Activated CD4-positive, alpha-beta memory T cell treated with anti-CD3 and anti-CD28 coated beads for 36 hours (primary cell): ENCODE measurements around the gene HAND2. TPM values are rescaled to one million over a fixed set of nuclear protein-coding genes. Genes with fewer than 3 reads are reported as not detected.

ENCODE experiments used
- CTCF ChIA-PET: fragments of 350-600 bp; sonication (Branson Sonifier 250); formaldehyde crosslinking; loops from one replicate; lab custom pipeline; 2021; ENCODE audit warnings: antibody characterized with exemption, inconsistent platforms; lab: Charles Lee
- POLR2A ChIA-PET: fragments of 350-600 bp; sonication (Branson Sonifier 250); formaldehyde crosslinking; loops from one replicate; lab custom pipeline; 2021; ENCODE audit warnings: antibody characterized with exemption; lab: Charles Lee
- DNase-seq: peaks from one replicate; pipeline ENCODE4 v3.0.0-alpha.2; 2020
- H3K27ac Mint-ChIP-seq: one replicate; pipeline ENCODE4 v1.8.0; 2021; ENCODE audit warnings: mixed read lengths
- H3K27me3 Mint-ChIP-seq: one replicate; pipeline ENCODE4 v1.8.0; 2021; ENCODE audit warnings: mixed read lengths
- H3K36me3 Mint-ChIP-seq: one replicate; pipeline ENCODE4 v1.8.0; 2021; ENCODE audit warnings: mixed read lengths
- H3K4me1 Mint-ChIP-seq: one replicate; pipeline ENCODE4 v1.8.0; 2021; ENCODE audit warnings: low read depth, mixed read lengths
- H3K4me3 Mint-ChIP-seq: one replicate; pipeline ENCODE4 v1.8.0; 2021; ENCODE audit warnings: mild to moderate bottlenecking, mixed read lengths
- H3K9me3 Mint-ChIP-seq: one replicate; pipeline ENCODE4 v1.8.0; 2021; ENCODE audit warnings: mixed read lengths
- intact Hi-C: fragments of 100-400 bp; cut with micrococcal nuclease; formaldehyde crosslinking; loops from one replicate; pipeline ENCODE4 v1.15.1; 2023
- total RNA-seq, 2 experiments: library from RNA; stranded (reverse); gene quantifications; one replicate each; pipeline ENCODE4 v1.2.3, GENCODE V29; 2021

HAND2 gene
- total RNA-seq, 2 experiments from 2014 or later, result not detected

DNA sequence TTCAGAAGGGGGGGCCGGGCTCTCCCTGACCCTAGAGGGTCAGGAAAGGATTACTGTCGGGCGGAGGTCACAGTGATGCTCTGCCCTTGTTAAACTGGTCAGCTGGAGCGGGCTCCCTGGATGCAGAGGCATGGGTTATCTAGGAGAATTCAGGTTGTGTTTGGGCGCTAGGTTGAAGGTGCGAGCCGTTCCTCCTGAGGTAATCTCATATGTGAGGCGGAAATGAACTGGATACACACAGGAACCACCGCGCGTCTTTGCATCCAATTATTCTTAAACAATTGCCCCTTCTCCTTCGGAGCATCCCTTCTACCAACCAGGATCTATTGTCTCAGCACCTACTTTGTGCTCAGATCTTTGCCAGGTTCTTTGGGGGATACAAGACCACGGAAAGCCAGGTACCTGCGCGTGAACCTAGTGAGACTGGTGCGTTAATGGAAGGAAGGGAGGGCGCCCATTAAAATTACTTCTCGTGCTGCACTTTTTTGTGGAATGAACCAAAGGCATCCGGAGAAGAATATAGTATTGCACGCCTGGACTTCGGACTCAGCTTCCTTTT lies 28.4 kb downstream of the HAND2 start:
- H3K36me3 Mint-ChIP-seq, result peaks cover 12% of the 10 kb centered on the region
- H3K27ac Mint-ChIP-seq, result no peak overlapping the region
- H3K27me3 Mint-ChIP-seq, result peaks cover 67% of the 10 kb centered on the region
- H3K4me3 Mint-ChIP-seq, result no peak overlapping the region
- DNase-seq, result no peak
- ChIA-PET POLR2A (no interaction called here), CTCF (no interaction called here)
- peaks cover 12% of the 10 kb centered on the region for H3K4me1 Mint-ChIP-seq
- peaks cover 1% of the 10 kb centered on the region for H3K9me3 Mint-ChIP-seq
- intact Hi-C loops, result no loop called here

DNA sequence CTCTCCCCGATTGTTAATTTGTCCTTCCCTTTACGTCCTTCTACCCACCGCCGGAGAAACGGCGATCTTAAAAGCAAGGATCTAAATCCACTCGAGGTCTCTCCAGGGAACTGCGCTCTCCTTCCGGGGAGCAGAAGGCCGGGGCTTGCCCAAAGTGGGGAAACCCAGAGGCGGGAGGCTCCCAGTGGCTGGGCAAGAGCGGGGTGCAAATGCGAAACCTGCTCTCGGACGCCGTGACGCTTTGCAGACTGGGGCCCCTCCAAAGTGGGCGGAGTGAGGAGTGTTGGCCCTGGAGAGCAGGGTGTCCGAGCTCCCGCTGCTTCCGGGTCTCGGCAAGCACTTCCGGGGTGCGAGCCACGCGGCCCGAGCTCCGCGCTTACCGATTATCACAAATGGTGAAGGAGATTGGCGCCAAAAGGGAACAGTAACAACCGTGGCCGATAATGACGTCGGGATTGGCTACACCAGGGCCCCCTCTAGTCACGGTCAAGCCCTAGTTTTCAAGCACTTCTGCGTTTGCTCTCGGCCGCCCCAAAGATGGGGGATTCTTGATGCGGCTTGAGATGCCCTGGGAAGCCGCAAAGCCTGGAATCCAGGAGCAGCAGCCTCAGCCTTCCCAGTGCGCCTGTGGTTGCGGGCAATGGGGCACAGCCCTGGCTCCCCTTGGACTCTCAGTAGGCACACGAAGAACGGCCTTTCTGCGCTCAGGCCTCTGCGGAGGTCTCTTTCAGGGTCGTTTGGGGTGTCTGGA lies 29.0 kb downstream of the HAND2 start:
- peaks cover 12% of the 10 kb centered on the region for H3K36me3 Mint-ChIP-seq
- H3K27ac Mint-ChIP-seq, result no peak overlapping the region
- peaks cover 12% of the 10 kb centered on the region for H3K4me1 Mint-ChIP-seq
- peaks cover 66% of the 10 kb centered on the region for H3K27me3 Mint-ChIP-seq
- ChIA-PET POLR2A (no interaction called here), CTCF (no interaction called here)
- H3K9me3 Mint-ChIP-seq, result peaks cover 1% of the 10 kb centered on the region
- intact Hi-C loops, result no loop called here
- DNase-seq, result no peak
- no peak overlapping the region for H3K4me3 Mint-ChIP-seq

DNA sequence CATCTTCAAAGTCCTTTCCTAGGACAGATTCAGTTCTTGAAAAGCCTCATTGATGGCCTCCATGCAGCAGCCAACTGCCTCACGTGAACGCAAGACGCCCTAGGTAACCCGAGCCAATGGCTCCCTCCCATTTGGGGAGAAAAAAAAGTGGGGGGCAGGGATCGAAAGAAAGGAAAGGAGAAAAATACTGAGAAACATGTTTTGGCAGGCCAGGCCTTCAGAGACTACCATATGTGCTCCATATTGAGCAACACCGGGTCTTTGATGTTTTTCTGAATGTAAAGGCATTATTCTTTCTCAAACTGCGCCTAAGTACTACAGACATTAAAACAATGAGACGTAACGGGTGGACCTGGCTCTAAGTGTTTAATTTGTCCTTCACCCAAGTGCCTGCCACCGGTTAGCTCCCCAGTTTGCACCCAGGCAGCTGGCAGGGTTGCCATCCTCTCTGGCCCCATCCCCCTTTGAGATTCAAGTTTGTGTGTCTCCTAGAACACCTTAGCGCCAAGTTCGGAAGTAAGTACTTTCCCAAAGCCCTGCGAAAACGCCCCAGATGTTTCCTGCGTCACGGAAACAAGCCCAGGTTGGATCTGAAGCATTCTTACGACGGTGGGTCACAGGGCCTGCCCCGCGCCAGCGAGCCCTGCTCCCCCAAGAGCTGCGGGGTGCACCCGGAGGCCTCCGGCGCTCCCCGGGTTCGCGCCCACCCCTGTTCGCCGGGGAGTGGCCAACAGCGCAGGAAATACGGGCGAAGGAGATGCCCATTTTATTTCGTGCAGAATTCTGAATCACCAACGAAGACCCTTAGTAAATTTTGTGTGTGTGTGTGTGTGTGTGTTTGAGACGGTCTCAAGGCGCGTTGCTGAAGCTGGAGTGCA lies 30.1 kb downstream of the HAND2 start:
- H3K4me3 Mint-ChIP-seq, result peak overlapping the region; percentile 13
- H3K9me3 Mint-ChIP-seq, result peaks cover 1% of the 10 kb centered on the region
- peaks cover 8% of the 10 kb centered on the region for H3K4me1 Mint-ChIP-seq
- intact Hi-C loops, result no loop called here
- CTCF ChIA-PET, result no interaction called here
- H3K27ac Mint-ChIP-seq, result no peak overlapping the region
- no peak for DNase-seq
- POLR2A ChIA-PET, result no interaction called here
- H3K36me3 Mint-ChIP-seq, result peaks cover 12% of the 10 kb centered on the region
- H3K27me3 Mint-ChIP-seq, result peaks cover 59% of the 10 kb centered on the region

DNA sequence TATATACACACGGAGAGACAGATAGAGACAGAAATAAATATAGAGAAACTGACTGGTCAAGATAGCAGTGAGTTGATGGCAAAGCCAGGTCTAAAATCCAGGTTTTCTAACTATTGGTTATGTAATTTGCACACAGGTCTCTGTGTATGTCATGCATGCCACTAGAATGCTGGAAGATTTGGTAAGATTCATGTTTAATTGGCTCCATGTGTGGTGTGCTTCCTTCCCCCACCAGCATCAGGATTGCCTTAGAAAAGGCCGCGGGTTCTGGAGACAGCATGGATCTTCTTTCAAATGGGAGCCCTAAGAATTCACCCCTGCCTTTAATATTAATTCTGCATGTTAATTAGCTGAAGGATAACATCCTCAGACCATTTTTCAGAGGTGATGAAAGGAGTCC lies 31.3 kb downstream of the HAND2 start:
- H3K27me3 Mint-ChIP-seq, result peaks cover 49% of the 10 kb centered on the region
- ChIA-PET POLR2A (interaction anchor here (0.6 kb wide), 1 partner anchor 830 kb away, joined by 3 read pairs; no protein-coding TSS in a partner anchor), CTCF (no interaction called here)
- H3K9me3 Mint-ChIP-seq, result peaks cover 1% of the 10 kb centered on the region
- no peak overlapping the region for H3K4me3 Mint-ChIP-seq
- intact Hi-C loops, result no loop called here
- H3K27ac Mint-ChIP-seq, result no peak overlapping the region
- no peak for DNase-seq
- H3K4me1 Mint-ChIP-seq, result peaks cover 18% of the 10 kb centered on the region
- H3K36me3 Mint-ChIP-seq, result peaks cover 12% of the 10 kb centered on the region

DNA sequence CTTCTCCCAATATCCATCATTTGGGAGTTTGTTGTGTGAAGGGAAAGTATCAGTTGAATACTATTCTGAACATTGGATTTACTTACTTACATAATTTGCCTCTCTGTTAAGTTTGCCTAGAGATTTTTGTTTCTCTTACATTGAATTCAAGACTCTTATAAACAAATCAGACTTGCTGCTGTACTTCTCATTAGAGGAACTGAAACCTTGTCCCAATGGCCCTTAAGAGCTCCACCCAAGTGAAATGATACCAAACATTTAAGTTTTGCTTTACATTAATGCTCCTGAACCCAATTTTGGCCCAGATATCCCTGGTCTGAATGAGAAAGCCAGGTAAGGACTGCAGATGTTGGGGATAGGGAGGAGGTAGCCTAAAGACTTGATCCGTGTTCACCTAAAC lies 32.0 kb downstream of the HAND2 start:
- intact Hi-C loops, result no loop called here
- Mint-ChIP-seq H3K4me1 (peaks cover 18% of the 10 kb centered on the region), H3K9me3 (peaks cover 1% of the 10 kb centered on the region), H3K4me3 (no peak overlapping the region), H3K36me3 (peaks cover 12% of the 10 kb centered on the region), H3K27ac (no peak overlapping the region), H3K27me3 (peaks cover 46% of the 10 kb centered on the region)
- ChIA-PET CTCF (interaction anchor here (1.0 kb wide), 1 partner anchor 78 kb away, joined by 3 read pairs; no protein-coding TSS in a partner anchor), POLR2A (no interaction called here)
- no peak for DNase-seq

DNA sequence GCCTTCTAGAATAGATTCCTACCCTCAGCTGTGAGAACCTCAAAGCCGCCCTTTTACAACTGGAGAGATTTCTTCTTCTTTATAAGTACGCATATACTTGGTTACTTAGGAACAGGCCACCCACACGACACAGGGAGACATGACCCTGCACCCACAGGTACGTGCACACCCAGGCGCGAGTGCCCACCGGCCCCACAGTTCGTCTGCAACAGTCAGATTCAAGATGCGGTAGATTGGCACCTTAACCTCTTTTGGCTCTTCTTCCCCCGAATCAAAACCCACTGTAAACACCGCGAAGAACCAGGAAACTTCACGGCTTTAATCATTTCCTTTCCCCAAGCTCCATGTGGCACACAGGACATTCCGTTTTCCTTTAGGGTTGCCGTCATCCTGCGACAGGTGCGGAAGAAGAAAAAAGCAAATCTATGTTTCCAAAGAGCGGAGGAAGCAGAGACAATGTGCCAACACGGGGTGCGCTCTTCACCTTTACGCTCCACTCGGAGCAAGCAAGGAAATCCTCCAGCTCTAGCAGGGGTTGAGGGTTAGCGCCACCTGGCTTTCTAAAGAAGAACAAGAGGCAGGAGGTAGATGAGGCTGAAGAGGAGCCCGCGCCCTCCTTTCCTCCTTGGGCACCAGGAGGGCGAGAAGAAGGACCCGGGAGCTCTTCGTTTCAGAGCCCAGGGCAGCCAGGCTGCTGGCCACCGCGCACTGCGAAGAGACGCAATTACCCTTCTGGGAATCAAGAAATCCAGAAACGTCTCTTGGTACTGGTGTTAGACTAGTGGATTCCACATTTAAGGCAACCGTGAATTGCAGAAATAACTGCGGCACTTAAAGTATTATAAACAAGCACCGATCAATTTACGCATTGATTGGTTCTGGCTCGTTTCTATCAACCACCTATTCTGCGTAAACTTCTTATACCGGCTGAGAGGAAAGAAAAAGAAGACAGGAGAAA lies 35.7 kb downstream of the HAND2 start:
- intact Hi-C loops, result loop anchor here (1.0 kb wide), 5 partner anchors 74 to 481 kb away; partner anchors contain the start of gene HMGB2
- peaks cover 21% of the 10 kb centered on the region for H3K27me3 Mint-ChIP-seq
- no peaks in the 10 kb centered on the region for H3K36me3 Mint-ChIP-seq
- H3K4me1 Mint-ChIP-seq, result peaks cover 14% of the 10 kb centered on the region
- CTCF ChIA-PET, result interaction anchor here (0.5 to 2.2 kb wide), 15 partner anchors 9 to 718 kb away, joined by 3 to 41 read pairs (median 4); no protein-coding TSS in a partner anchor
- no peak overlapping the region for H3K27ac Mint-ChIP-seq
- peak; percentile 72 for DNase-seq
- H3K9me3 Mint-ChIP-seq, result no peaks in the 10 kb centered on the region
- POLR2A ChIA-PET, result no interaction called here
- H3K4me3 Mint-ChIP-seq, result peak overlapping the region; percentile 77

DNA sequence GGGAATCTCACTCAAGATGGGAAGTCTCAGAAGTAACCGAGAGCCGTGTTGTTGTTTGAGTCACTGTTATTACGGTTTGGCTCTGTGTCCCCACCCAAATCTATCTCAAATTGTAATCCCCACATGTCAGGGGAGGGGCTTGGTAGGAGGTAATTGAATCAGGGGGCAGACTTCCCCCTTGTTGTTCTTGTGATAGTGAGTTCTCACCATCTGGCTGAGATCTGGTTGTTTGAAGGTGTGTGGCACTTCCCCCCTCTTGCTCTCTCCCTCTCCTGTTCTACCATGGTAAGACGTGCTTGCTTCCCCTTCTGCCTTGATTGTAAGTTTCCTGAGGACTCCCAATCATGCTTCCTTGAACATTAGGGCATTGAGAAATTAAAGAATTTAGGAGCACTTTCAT lies 37.0 kb downstream of the HAND2 start:
- Mint-ChIP-seq H3K36me3 (no peaks in the 10 kb centered on the region), H3K27me3 (peaks cover 18% of the 10 kb centered on the region), H3K27ac (no peak overlapping the region), H3K4me1 (peaks cover 14% of the 10 kb centered on the region), H3K4me3 (no peak overlapping the region), H3K9me3 (no peaks in the 10 kb centered on the region)
- no peak for DNase-seq
- POLR2A ChIA-PET, result no interaction called here
- CTCF ChIA-PET, result interaction anchor here (2.2 kb wide), 1 partner anchor 73 kb away, joined by 41 read pairs; no protein-coding TSS in a partner anchor
- intact Hi-C loops, result no loop called here

DNA sequence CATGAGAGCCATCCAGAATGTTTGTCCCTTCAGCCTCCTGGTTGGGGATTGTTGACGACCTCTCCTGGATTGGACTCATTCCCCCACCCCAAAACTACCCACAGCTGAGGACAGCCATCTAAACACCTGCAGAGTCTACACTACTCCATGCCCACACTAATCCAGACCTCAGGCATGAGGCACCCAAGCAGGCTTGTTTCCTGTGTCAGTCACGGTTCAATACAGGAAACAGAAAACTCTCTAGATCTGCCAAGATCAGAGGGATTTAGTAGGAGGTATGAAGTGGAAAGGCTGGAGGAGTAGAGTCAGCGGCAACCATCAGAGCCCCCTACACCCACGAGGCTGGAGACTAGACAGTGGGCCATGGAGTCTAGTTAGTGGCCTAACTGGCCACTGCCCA lies 37.7 kb downstream of the HAND2 start:
- H3K36me3 Mint-ChIP-seq, result no peaks in the 10 kb centered on the region
- CTCF ChIA-PET, result interaction anchor here (1.4 kb wide), 1 partner anchor 72 kb away, joined by 4 read pairs; no protein-coding TSS in a partner anchor

DNA sequence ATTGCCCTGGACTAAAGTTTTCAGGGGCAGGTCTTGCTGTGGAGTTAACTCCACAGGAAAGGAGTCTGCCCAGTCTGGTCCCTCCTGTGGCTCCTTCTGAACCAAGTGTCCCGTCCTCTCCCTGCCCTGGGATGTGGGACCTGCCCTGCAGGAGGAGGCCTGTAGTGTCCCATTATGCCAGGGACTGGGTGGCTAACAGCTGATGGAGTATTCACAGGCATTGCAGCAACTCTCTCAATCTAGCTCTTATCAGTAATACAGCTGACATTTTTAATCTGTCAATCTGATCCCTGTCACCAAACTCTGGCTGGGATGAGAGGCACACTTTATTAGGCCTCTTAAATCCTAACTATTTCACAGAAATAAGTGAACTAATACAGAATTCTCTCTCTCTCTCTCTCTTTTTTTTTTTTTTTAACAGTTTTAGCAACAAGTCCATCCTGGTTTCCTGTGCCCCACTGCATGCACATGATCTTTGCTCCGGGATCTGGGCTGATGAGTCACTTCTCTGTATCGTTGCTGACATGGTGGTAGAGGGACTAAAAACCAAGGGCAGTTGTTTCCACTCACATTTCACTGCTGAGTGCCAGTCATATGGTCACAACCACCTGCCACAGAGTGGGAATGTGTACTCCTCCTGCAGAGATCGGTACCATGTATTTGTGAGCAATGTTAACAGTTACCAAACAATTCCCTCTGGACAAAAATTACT lies 39.1 kb downstream of the HAND2 start:
- POLR2A ChIA-PET, result no interaction called here
- Mint-ChIP-seq H3K9me3 (no peaks in the 10 kb centered on the region), H3K4me3 (no peak overlapping the region), H3K4me1 (peaks cover 14% of the 10 kb centered on the region), H3K27me3 (peaks cover 6% of the 10 kb centered on the region), H3K36me3 (no peaks in the 10 kb centered on the region), H3K27ac (no peak overlapping the region)
- no peak for DNase-seq
- CTCF ChIA-PET, result interaction anchor here (1.4 kb wide), 1 partner anchor 71 kb away, joined by 4 read pairs; no protein-coding TSS in a partner anchor
- intact Hi-C loops, result no loop called here

More for the DNA sequence above, 37.7 kb downstream of the HAND2 start:
- intact Hi-C loops, result no loop called here
- Mint-ChIP-seq H3K4me1 (peaks cover 14% of the 10 kb centered on the region), H3K4me3 (no peak overlapping the region), H3K27me3 (peaks cover 15% of the 10 kb centered on the region), H3K9me3 (no peaks in the 10 kb centered on the region), H3K27ac (no peak overlapping the region)
- no peak for DNase-seq
- POLR2A ChIA-PET, result no interaction called here

DNA sequence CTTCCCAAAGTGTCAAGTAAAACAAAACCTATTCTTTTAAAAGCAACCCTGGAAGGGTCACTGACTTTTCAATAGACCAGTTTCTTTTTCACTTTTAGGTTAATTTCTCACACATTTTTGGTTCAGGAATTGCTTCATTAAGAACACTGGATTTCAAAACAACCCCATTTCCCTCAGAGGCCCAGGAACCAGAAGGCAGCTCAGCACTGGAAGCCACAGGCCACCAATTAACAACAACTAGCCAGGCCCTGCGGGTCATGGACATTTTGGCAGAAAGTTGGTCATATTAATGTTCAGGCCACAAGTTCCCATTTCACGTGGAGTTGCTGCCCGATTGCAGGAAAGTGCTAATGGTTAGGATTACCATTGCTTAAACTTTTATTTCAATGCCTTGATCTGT lies 39.8 kb downstream of the HAND2 start:
- peaks cover 14% of the 10 kb centered on the region for H3K4me1 Mint-ChIP-seq
- ChIA-PET POLR2A (no interaction called here), CTCF (no interaction called here)
- intact Hi-C loops, result no loop called here
- H3K27ac Mint-ChIP-seq, result no peak overlapping the region
- no peak for DNase-seq
- H3K27me3 Mint-ChIP-seq, result peaks cover 4% of the 10 kb centered on the region
- no peak overlapping the region for H3K4me3 Mint-ChIP-seq
- H3K9me3 Mint-ChIP-seq, result no peaks in the 10 kb centered on the region
- H3K36me3 Mint-ChIP-seq, result no peaks in the 10 kb centered on the region

DNA sequence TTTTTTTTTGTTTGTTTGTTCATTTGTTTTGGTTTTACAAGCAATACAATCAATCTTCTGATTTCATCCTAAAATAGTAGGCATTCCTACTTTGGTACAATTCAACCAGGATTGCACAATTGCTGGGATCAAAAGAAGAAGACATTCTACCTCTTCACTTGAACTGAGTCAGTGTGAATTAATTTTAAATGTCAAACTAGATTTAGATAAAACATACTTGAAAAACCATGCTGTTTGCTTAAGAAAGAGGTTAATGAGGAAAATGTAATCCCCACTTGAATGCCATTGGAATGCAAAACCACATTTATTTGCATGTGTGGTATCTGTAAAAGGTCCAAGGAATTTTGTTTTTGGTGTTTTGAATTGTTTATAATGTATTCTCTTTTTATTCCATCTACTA lies 40.5 kb downstream of the HAND2 start:
- intact Hi-C loops, result no loop called here
- Mint-ChIP-seq H3K4me3 (no peak overlapping the region), H3K4me1 (peaks cover 12% of the 10 kb centered on the region), H3K36me3 (no peaks in the 10 kb centered on the region), H3K9me3 (no peaks in the 10 kb centered on the region), H3K27ac (no peak overlapping the region), H3K27me3 (peaks cover 2% of the 10 kb centered on the region)
- ChIA-PET CTCF (no interaction called here), POLR2A (no interaction called here)
- no peak for DNase-seq
